Measurements from ENCODE around the gene KHDC3L.
A peak's percentile ranks its signal among the peaks of the same experiment; 100 is the strongest.
"Not testable (repeated sequence)": the region's sequence is repeated elsewhere in the genome, so short reads cannot be mapped to it uniquely, and the experiment has no call there.

The KHDC3L gene

GRCh38 chr6:73388800-73389512, 26.5 kb downstream of the KHDC3L start:
- Histone ChIP-seq H3K27ac (ENCODE audit: low read length) (no peak overlapping the region), H3K9ac (ENCODE audit: low read depth, low read length) (no peak overlapping the region), H3K36me3 (ENCODE audit: insufficient read depth, low read length) (no peaks in the 10 kb centered on the region), H3K27me3 (ENCODE audit: insufficient read depth, low read length, poor library complexity) (peaks cover 7% of the 10 kb centered on the region), H3K4me3 (ENCODE audit: low read depth in 1 of 2, low read length in 2 of 2) (no peak overlapping the region), H3K4me2 (ENCODE audit: insufficient read depth, low read length) (no peak overlapping the region), H4K20me1 (ENCODE audit: insufficient read depth, low read length) (no peaks in the 10 kb centered on the region), H3K4me1 (ENCODE audit: insufficient read depth, low read length) (no peaks in the 10 kb centered on the region), H3K9me3 (ENCODE audit: insufficient read depth, low read length, severe bottlenecking) (no peaks in the 10 kb centered on the region), H2AFZ (ENCODE audit: low read depth, low read length) (no peak overlapping the region), H3K79me2 (ENCODE audit: insufficient read depth, low read length) (no peaks in the 10 kb centered on the region)
- no peak for ATAC-seq (ENCODE audit: insufficient read depth, low read depth)
- DNase-seq, result no peak
- TF ChIP-seq CTCF (IDR thresholded peaks at IDR 0.05; ENCODE audit: borderline replicate concordance, extremely low read depth, low read length, poor library complexity, severe bottlenecking) (peak; percentile 32), EZH2 (IDR thresholded peaks at IDR 0.05; ENCODE audit: borderline replicate concordance, low read depth, low read length, severe bottlenecking) (no peak)

GRCh38 chr6:73389854-73390253, 27.4 kb downstream of the KHDC3L start:
- Histone ChIP-seq H3K9me3 (ENCODE audit: insufficient read depth, low read length, severe bottlenecking) (no peaks in the 10 kb centered on the region), H3K4me2 (ENCODE audit: insufficient read depth, low read length) (no peak overlapping the region), H3K36me3 (ENCODE audit: insufficient read depth, low read length) (no peaks in the 10 kb centered on the region), H3K27ac (ENCODE audit: low read length) (no peak overlapping the region), H3K9ac (ENCODE audit: low read depth, low read length) (no peak overlapping the region), H3K27me3 (ENCODE audit: insufficient read depth, low read length, poor library complexity) (peaks cover 7% of the 10 kb centered on the region), H3K79me2 (ENCODE audit: insufficient read depth, low read length) (no peaks in the 10 kb centered on the region), H3K4me3 (ENCODE audit: low read depth in 1 of 2, low read length in 2 of 2) (no peak overlapping the region), H4K20me1 (ENCODE audit: insufficient read depth, low read length) (no peaks in the 10 kb centered on the region), H3K4me1 (ENCODE audit: insufficient read depth, low read length) (no peaks in the 10 kb centered on the region), H2AFZ (ENCODE audit: low read depth, low read length) (no peak overlapping the region)
- ATAC-seq (ENCODE audit: insufficient read depth, low read depth), result no peak
- TF ChIP-seq CTCF (IDR thresholded peaks at IDR 0.05; ENCODE audit: borderline replicate concordance, extremely low read depth, low read length, poor library complexity, severe bottlenecking), result no peak
- no peak for TF ChIP-seq EZH2 (IDR thresholded peaks at IDR 0.05; ENCODE audit: borderline replicate concordance, low read depth, low read length, severe bottlenecking)
- DNase-seq, result no peak

- Histone ChIP-seq H4K20me1 (ENCODE audit: insufficient read depth, low read length) (no peaks in the 10 kb centered on the region), H3K9me3 (ENCODE audit: insufficient read depth, low read length, severe bottlenecking) (no peaks in the 10 kb centered on the region), H3K36me3 (ENCODE audit: insufficient read depth, low read length) (no peaks in the 10 kb centered on the region), H2AFZ (ENCODE audit: low read depth, low read length) (no peak overlapping the region), H3K27ac (ENCODE audit: low read length) (no peak overlapping the region), H3K27me3 (ENCODE audit: insufficient read depth, low read length, poor library complexity) (peaks cover 7% of the 10 kb centered on the region), H3K9ac (ENCODE audit: low read depth, low read length) (no peak overlapping the region), H3K4me3 (ENCODE audit: low read depth in 1 of 2, low read length in 2 of 2) (no peak overlapping the region), H3K79me2 (ENCODE audit: insufficient read depth, low read length) (no peaks in the 10 kb centered on the region), H3K4me1 (ENCODE audit: insufficient read depth, low read length) (no peaks in the 10 kb centered on the region), H3K4me2 (ENCODE audit: insufficient read depth, low read length) (no peak overlapping the region)
- DNase-seq, result no peak
- TF ChIP-seq EZH2 (IDR thresholded peaks at IDR 0.05; ENCODE audit: borderline replicate concordance, low read depth, low read length, severe bottlenecking) (no peak), CTCF (IDR thresholded peaks at IDR 0.05; ENCODE audit: borderline replicate concordance, extremely low read depth, low read length, poor library complexity, severe bottlenecking) (no peak)
- ATAC-seq (ENCODE audit: insufficient read depth, low read depth), result no peak
Measured at GRCh38 chr6:73391675-73392074, 29.2 kb downstream of the KHDC3L start.

GRCh38 chr6:73392188-73392587, 29.7 kb downstream of the KHDC3L start:
- not testable (repeated sequence) for DNase-seq; H3K36me3 ChIP-seq (ENCODE audit: insufficient read depth, low read length); H3K4me2 ChIP-seq (ENCODE audit: insufficient read depth, low read length); H3K27me3 ChIP-seq (ENCODE audit: insufficient read depth, low read length, poor library complexity); H3K4me1 ChIP-seq (ENCODE audit: insufficient read depth, low read length); H3K9ac ChIP-seq (ENCODE audit: low read depth, low read length); H3K79me2 ChIP-seq (ENCODE audit: insufficient read depth, low read length); H3K9me3 ChIP-seq (ENCODE audit: insufficient read depth, low read length, severe bottlenecking); H3K27ac ChIP-seq (ENCODE audit: low read length); ATAC-seq (ENCODE audit: insufficient read depth, low read depth); H4K20me1 ChIP-seq (ENCODE audit: insufficient read depth, low read length); H2AFZ ChIP-seq (ENCODE audit: low read depth, low read length); H3K4me3 ChIP-seq (ENCODE audit: low read depth in 1 of 2, low read length in 2 of 2)
